T-helper 1 cell (primary cell): ENCODE data around the gene TAGLN2.

Source experiments
- DNase-seq, 5 donors: peaks; one replicate each; pipeline ENCODE4 v3.0.0-alpha.2; 2012 to 2020
- total RNA-seq, 4 donors: gene quantifications; one replicate each; lab custom pipeline; 2026; lab: John Stamatoyannopoulos, UW

The TAGLN2 gene
- 292 to 432 (median 311) reads per million in 4 donors for total RNA-seq

DNA sequence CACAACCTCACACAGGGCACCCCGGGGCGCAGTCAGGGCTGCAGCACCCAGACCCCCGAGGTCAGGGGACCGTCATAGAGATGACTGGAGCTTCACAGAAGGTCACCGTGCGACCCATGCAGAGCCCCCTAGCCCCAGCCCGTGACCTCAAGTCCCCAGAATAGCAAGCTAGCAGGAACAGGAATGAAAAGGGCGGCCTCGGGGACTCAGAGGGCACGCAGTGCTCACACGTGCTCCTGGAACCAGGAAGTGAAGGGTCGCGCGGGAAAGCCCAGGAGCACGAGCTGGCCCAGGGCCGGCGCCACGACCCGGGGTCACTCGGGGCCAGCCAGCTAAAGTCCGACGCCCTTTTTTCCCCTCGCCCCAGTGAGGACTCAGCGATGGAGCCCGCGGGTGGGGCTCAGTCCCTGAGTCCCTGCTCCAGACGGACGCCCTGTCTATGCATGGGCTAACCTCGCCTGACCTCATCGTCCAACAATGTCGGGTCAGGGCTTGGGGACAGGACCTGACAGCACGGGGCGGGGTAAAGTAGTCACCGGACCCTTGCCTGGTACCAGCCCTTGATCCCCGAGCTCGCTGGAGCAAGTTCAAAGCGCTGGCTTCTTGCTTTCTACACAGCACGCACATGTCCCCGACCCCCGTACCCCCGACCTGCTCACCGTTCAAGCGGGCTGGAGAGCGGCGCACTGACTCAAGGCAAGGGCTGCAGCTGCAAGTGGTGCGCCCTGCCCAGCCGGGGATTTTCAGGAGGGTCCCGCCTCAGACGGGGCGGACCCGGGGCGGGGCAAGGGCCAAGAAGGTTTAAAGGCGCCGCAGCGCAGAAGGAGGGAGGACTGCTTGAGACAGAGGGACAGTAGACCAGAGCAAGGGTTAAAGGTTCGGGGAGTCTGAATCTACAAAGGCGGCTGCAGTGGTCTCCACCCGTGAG lies at the start of gene TAGLN2:
Gene TAGLN2, minus strand, starts transcription at position 717 of the 928 bp plus-strand sequence. CDS start 4,998 bp downstream, outside the sequence.
- DNase-seq = peak; percentile 72 to 90 (median 83)

DNA sequence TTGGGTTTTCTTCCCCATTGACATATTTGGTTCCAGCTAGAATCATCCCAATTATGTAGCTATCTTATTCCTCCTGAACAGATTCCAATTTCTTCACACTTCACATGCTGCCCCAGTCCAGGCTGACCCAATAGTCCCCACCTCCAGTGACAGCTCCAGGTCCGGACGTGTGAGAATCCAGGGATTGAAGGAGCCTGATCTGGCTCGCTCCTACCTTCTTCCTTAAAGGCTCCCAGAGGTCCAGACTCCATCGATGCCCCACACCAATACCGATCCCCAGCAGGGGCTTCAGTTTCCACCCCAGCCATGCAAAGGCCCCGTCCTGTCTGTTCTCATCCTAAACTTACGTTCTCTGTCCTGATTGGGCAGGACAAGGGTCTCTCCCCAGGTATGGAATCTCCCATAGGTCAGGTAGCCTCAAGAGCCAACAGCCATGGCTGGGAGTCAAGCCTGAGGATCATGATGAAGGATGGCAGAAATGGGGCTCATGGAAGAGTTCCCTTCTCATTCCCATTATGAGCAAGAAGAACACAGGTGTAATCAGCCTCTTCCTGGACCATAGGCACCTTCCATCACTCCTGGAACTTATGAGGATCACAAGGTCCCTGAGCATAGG lies 49.2 kb upstream of the TAGLN2 start:
- no peak for DNase-seq

GRCh38 chr1:159973350-159973940 lies 48.1 kb upstream of the TAGLN2 start:
- DNase-seq = no peak

- no peak for DNase-seq
Observed at GRCh38 chr1:159972443-159973205, 47.3 kb upstream of the TAGLN2 start.

- DNase-seq = no peak
Observed at GRCh38 chr1:159970932-159971342, 45.6 kb upstream of the TAGLN2 start.

- no peak for DNase-seq
Observed at GRCh38 chr1:159968901-159969300, 43.6 kb upstream of the TAGLN2 start.

GRCh38 chr1:159965263-159965662 lies 40.0 kb upstream of the TAGLN2 start:
- no peak for DNase-seq

GRCh38 chr1:159964144-159964543 lies 38.8 kb upstream of the TAGLN2 start:
- no peak for DNase-seq

DNA sequence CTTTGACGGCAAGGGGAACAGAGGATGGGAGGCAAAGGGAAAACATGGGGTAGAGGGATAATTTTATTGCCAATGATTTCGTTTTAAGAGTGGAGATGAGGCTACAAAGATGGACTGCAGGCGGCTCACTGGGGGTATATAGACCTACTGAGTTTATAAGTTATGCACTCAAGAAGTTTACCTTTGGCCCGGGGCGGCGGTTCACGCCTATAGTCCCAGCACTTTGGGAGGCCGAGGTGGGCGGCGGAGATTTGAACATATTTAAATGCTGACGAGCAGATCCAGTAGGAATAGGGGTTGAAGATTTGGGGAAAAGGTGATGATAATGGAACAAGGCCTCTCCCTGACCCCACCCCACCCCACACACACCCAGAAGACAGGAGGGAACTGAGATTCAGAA lies 36.9 kb upstream of the TAGLN2 start:
- DNase-seq = no peak

DNA sequence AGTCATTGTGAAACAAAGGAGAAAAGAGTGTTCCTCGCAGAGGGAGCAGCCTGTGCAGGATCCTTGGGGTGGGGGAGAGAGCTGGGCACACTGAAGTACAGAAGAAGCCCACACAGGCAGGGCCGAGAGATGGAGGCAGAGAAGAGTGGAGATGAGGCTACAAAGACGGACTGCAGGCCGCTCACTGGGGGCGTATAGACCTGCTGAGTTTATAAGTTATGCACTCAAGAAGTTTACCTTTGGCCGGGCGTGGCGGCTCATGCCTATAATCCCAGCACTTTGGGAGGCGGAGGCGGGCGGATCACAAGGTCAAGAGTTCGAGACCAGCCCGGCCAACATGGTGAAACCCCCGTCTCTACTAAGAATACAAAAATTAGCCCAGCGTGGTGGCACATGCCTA lies 36.3 kb upstream of the TAGLN2 start:
- no peak for DNase-seq

GRCh38 chr1:159960721-159961381 lies 35.5 kb upstream of the TAGLN2 start:
- no peak for DNase-seq

DNA sequence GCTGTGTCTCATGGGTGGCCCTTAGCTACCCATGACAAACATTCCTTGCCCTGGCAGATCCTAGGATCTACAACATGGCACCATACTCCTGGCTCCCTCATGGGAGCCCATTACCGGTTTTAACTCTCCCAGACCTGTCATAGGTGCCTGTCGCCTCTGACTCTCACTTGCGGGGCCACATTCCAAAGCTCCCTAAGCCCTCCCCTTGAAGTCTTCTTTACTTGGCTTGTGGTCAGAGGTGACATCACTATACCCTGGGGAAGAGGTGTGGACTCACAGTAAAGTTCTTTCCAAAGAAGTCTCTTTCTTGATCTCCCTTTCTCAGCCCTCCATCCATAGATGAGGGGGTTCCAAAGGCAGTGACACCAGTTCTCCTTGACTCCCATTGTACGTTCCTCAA lies 34.1 kb upstream of the TAGLN2 start:
- DNase-seq = no peak

DNA sequence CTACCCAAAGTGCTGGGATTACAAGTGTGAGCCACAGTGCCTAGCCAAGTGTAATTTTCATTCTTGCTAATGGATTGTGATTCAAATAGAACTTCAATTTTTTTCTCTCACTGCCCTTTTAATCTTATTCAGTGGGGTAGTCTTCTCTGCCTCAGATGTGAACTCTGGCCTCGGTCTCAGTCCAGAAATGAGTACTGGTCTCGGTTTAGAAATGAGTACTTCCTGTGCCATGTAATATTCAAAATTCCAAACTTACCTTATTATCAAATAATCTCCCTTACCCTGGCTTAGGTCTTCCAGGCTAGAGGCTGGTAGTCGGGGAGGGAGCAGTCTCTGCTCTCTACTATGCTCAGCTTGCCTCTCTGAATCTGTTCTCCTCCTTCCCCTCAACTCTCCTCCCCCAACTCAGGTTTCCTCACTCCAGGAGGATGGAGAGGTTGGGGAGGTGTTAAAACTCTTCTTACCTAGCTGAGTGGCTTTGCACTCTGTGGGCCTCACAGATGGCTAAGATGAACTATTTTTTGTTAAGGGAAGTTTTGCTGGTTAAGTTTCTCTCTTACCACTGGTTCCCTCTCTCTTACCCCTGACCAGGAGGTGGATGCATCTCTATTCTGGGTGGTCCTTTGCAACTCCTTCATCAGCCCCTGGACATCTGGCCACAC lies 33.5 kb upstream of the TAGLN2 start:
- no peak for DNase-seq

- DNase-seq = no peak
Observed at GRCh38 chr1:159957824-159958268, 32.5 kb upstream of the TAGLN2 start.

DNA sequence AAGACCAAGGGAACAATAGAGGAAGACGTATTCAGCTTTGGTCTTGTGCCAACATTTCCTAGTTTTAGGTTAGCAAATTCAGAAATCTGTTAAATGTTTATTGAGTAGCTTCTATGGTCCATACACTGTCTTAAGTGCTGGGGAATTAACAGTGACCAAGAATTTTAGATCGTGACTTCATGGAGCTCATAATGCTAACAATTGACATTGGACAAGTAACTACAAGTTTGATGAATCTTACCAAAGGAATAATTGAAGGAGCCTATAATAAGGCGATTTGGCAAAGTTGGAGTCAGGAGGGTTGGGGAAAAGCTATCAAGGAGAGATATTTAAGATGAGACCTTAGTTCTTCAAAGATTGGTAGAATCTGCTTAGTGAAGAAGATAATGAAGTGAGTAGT lies 30.1 kb upstream of the TAGLN2 start:
- DNase-seq = no peak

GRCh38 chr1:159953536-159954515 lies 28.5 kb upstream of the TAGLN2 start, which contains the start of gene SLAMF9:
TSS of gene SLAMF9 (minus strand) at chr1:159954237. CDS start at chr1:159954137, 100 bp downstream.
- DNase-seq = no peak

- no peak for DNase-seq
Observed at GRCh38 chr1:159952932-159953331, 27.6 kb upstream of the TAGLN2 start.

- DNase-seq = no peak
Observed at GRCh38 chr1:159951551-159951950, 26.2 kb upstream of the TAGLN2 start.

DNA sequence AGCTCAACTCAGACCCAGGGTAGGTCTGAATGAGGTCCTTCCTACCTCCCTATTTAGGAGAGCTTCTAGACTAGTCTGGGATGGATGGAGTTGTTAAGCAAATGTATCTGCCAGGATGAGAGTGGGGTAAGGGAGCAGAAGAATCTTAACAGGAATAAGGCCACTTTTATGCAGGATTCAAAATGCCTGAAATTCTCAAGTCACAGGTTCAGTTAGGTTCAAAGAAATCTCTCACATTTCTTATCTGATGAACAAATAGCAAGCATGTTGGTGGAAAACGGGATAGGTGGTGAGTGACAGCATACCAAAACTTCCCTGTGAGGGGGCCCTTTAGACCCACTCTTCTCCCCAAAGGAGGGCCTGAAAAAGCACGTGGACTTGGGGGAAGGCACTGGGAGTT lies 25.7 kb upstream of the TAGLN2 start:
- DNase-seq = no peak

- DNase-seq = no peak
Observed at GRCh38 chr1:159949981-159950381, 24.7 kb upstream of the TAGLN2 start.
